ENCODE data around the gene DDX31.
A peak's percentile ranks its signal among the peaks of the same experiment; 100 is the strongest.

DDX31 gene

GRCh38 chr9:132583584-132584304, 86.0 kb downstream of the DDX31 start:
- Mint-ChIP-seq H3K27ac (no peak overlapping the region), H3K36me3 (ENCODE audit: low read depth) (no peaks in the 10 kb centered on the region), H3K4me1 (peaks cover 9% of the 10 kb centered on the region), H3K9me3 (no peaks in the 10 kb centered on the region), H3K27me3 (ENCODE audit: low read depth, poor library complexity) (peaks cover 100% of the 10 kb centered on the region), H3K4me3 (no peak overlapping the region)
- no peak for DNase-seq
- TF ChIP-seq, protein P1, sequence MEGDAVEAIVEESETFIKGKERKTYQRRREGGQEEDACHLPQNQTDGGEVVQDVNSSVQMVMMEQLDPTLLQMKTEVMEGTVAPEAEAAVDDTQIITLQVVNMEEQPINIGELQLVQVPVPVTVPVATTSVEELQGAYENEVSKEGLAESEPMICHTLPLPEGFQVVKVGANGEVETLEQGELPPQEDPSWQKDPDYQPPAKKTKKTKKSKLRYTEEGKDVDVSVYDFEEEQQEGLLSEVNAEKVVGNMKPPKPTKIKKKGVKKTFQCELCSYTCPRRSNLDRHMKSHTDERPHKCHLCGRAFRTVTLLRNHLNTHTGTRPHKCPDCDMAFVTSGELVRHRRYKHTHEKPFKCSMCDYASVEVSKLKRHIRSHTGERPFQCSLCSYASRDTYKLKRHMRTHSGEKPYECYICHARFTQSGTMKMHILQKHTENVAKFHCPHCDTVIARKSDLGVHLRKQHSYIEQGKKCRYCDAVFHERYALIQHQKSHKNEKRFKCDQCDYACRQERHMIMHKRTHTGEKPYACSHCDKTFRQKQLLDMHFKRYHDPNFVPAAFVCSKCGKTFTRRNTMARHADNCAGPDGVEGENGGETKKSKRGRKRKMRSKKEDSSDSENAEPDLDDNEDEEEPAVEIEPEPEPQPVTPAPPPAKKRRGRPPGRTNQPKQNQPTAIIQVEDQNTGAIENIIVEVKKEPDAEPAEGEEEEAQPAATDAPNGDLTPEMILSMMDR (IDR thresholded peaks at IDR 0.05): no peak

- no peaks in the 10 kb centered on the region for H3K36me3 Mint-ChIP-seq (ENCODE audit: low read depth)
- no peak for DNase-seq
- H3K27me3 Mint-ChIP-seq (ENCODE audit: low read depth, poor library complexity): peaks cover 100% of the 10 kb centered on the region
- no peak overlapping the region for H3K4me3 Mint-ChIP-seq
- no peak overlapping the region for H3K27ac Mint-ChIP-seq
- TF ChIP-seq, protein P1 (IDR thresholded peaks at IDR 0.05): no peak
- peaks cover 9% of the 10 kb centered on the region for H3K4me1 Mint-ChIP-seq
- no peaks in the 10 kb centered on the region for H3K9me3 Mint-ChIP-seq
These were observed 86.8 kb downstream of the DDX31 start for GRCh38 chr9:132582786-132583583.

DNA sequence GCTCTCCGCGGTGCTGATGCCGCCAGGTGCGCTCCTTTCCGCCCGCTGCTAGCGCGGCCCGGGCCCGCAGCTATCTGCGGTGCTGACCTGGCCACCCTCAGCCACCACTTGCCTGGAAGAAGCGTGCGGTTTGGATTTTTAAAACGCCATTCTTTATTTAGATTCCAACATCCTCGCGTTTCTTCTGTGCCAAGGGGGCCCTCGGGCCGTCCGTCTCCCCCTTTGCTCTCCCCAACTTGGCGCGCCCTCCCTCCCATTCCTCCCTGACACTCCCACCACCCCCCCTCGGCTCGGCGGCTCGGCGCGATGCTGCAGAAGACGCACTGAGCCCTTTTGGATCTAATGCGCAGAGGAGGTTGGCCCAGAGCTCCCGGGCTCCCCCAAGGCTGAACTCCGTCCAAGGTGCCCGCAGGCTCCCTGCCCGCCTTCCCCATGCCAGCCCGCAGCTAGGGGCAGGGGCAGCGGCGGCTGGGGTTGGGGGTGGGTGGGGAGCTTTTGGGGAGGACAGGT, 87.5 kb downstream of the DDX31 start, which contains the start of gene BARHL1:
Gene BARHL1, plus strand, starts transcription at position 331 of the 510 bp plus-strand sequence. CDS start 192 bp downstream, outside the sequence.
- peaks cover 100% of the 10 kb centered on the region for H3K27me3 Mint-ChIP-seq (ENCODE audit: low read depth, poor library complexity)

GRCh38 chr9:132579427-132579798, 90.4 kb downstream of the DDX31 start:
- DNase-seq: no peak
- Mint-ChIP-seq H3K27me3 (ENCODE audit: low read depth, poor library complexity) (peaks cover 99% of the 10 kb centered on the region), H3K9me3 (no peaks in the 10 kb centered on the region), H3K36me3 (ENCODE audit: low read depth) (no peaks in the 10 kb centered on the region), H3K27ac (no peak overlapping the region), H3K4me3 (no peak overlapping the region), H3K4me1 (peaks cover 10% of the 10 kb centered on the region)
- TF ChIP-seq, protein P1 (IDR thresholded peaks at IDR 0.05): no peak

More for the DNA sequence above, 87.5 kb downstream of the DDX31 start, which contains the start of gene BARHL1:
- peak within 1 kb of the TSS; percentile 68 for H3K4me3 Mint-ChIP-seq
- no peaks in the 10 kb centered on the region for H3K36me3 Mint-ChIP-seq (ENCODE audit: low read depth)
- no peak within 1 kb of the TSS for H3K27ac Mint-ChIP-seq
- H3K9me3 Mint-ChIP-seq: no peaks in the 10 kb centered on the region
- DNase-seq: no peak
- H3K4me1 Mint-ChIP-seq: peaks cover 9% of the 10 kb centered on the region
- TF ChIP-seq, protein P1 (IDR thresholded peaks at IDR 0.05): no peak

- H3K4me3 Mint-ChIP-seq: no peak overlapping the region
- H3K27me3 Mint-ChIP-seq (ENCODE audit: low read depth, poor library complexity): peaks cover 99% of the 10 kb centered on the region
These were observed 91.3 kb downstream of the DDX31 start for GRCh38 chr9:132578367-132578932.

More at GRCh38 chr9:132578367-132578932, 91.3 kb downstream of the DDX31 start:
- no peak overlapping the region for H3K27ac Mint-ChIP-seq
- no peak for DNase-seq
- H3K9me3 Mint-ChIP-seq: no peaks in the 10 kb centered on the region
- TF ChIP-seq, protein P1 (IDR thresholded peaks at IDR 0.05): no peak
- H3K4me1 Mint-ChIP-seq: peaks cover 15% of the 10 kb centered on the region
- no peaks in the 10 kb centered on the region for H3K36me3 Mint-ChIP-seq (ENCODE audit: low read depth)
